ENCODE measurements around the gene KRTAP4-11.
"Not testable (repeated sequence)": the region's sequence is repeated elsewhere in the genome, so short reads cannot be mapped to it uniquely, and the experiment has no call there.

Gene KRTAP4-11

DNA sequence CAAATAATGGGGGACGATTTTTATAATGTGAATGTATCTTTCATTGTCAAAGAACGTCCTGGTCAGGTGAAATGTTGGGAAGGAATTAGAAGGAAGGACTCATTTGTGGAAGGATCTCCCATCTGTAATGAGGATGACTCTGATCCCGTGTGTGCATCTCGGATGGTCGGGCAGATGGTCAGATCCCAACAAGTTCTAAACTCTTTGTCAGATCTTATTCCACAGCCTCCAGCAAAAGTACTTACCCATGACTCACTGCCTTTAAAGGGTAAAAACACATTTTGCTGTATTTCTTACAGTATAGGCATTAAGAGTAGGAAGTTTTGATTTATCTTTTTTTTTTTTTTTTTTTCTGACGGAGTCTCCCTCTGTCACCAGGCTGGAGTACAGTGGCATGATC lies 19.7 kb downstream of the KRTAP4-11 start:
- DNase-seq (ENCODE audit: low read depth): no peak
- no peak overlapping the region for H3K4me3 ChIP-seq (ENCODE audit: low read depth, low read length)
- TF ChIP-seq POLR2A (IDR thresholded peaks at IDR 0.05; ENCODE audit: extremely low read depth, insufficient read length): no peak
- no peak for TF ChIP-seq MYC (IDR thresholded peaks at IDR 0.05; ENCODE audit: low read depth, low read length)
- TF ChIP-seq, protein P1, sequence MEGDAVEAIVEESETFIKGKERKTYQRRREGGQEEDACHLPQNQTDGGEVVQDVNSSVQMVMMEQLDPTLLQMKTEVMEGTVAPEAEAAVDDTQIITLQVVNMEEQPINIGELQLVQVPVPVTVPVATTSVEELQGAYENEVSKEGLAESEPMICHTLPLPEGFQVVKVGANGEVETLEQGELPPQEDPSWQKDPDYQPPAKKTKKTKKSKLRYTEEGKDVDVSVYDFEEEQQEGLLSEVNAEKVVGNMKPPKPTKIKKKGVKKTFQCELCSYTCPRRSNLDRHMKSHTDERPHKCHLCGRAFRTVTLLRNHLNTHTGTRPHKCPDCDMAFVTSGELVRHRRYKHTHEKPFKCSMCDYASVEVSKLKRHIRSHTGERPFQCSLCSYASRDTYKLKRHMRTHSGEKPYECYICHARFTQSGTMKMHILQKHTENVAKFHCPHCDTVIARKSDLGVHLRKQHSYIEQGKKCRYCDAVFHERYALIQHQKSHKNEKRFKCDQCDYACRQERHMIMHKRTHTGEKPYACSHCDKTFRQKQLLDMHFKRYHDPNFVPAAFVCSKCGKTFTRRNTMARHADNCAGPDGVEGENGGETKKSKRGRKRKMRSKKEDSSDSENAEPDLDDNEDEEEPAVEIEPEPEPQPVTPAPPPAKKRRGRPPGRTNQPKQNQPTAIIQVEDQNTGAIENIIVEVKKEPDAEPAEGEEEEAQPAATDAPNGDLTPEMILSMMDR (IDR thresholded peaks at IDR 0.05; ENCODE audit: low read depth, low read length): no peak
- TF ChIP-seq, protein P2, sequence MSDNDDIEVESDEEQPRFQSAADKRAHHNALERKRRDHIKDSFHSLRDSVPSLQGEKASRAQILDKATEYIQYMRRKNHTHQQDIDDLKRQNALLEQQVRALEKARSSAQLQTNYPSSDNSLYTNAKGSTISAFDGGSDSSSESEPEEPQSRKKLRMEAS (IDR thresholded peaks at IDR 0.05; ENCODE audit: low read depth, low read length): no peak

DNA sequence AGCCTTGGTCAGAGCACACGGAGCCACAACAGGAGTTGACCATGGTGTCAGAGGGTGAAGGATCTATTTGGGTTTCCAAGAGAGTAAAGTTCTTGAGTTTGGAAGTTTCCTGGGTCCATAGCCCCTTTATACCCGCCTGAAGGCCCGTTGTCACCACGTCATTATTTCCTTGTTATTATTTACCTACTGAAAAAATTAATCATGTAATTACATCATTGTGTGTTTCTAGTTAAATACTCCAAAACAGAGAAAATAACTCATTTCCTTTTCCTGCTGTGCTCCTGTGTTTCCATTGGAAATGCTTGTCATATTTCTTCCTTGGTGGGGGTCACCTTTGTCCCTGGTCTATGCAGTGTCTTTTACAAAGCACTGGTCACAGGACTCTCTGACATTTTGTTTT lies 20.1 kb downstream of the KRTAP4-11 start, which contains the start of gene KRTAP4-8:
TSS of gene KRTAP4-8 (minus strand) at position 101 of the 400 bp plus-strand sequence. CDS start at position 43, 58 bp downstream.
- H3K4me3 ChIP-seq (ENCODE audit: low read depth, low read length): no peak within 1 kb of the TSS
- DNase-seq (ENCODE audit: low read depth): no peak
- TF ChIP-seq, protein P1 (IDR thresholded peaks at IDR 0.05; ENCODE audit: low read depth, low read length): no peak
- TF ChIP-seq, protein P2 (IDR thresholded peaks at IDR 0.05; ENCODE audit: low read depth, low read length): no peak
- no peak for TF ChIP-seq POLR2A (IDR thresholded peaks at IDR 0.05; ENCODE audit: extremely low read depth, insufficient read length)
- no peak for TF ChIP-seq MYC (IDR thresholded peaks at IDR 0.05; ENCODE audit: low read depth, low read length)

DNA sequence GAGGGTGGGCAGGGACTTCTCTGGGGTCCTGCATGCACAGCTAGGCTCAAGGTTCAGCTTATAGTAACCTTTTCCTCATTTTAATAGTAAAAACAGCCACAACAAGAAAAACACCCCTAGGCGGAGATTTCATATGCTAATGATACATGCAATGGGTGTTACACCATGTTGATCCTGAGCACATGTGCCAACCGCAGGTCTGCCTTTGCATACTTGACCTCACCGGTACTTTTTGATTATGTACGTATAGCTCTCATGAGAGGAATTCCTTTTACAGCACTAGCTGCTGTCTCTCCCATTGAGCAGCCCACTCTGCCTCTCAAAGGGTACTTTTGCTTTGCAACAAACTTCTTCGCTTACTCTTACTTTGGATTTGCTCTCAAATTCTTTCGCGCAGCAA lies 22.1 kb downstream of the KRTAP4-11 start:
- TF ChIP-seq, protein P1 (IDR thresholded peaks at IDR 0.05; ENCODE audit: low read depth, low read length): no peak
- TF ChIP-seq, protein P2 (IDR thresholded peaks at IDR 0.05; ENCODE audit: low read depth, low read length): no peak
- no peak for TF ChIP-seq MYC (IDR thresholded peaks at IDR 0.05; ENCODE audit: low read depth, low read length)
- no peak overlapping the region for H3K4me3 ChIP-seq (ENCODE audit: low read depth, low read length)
- no peak for DNase-seq (ENCODE audit: low read depth)

DNA sequence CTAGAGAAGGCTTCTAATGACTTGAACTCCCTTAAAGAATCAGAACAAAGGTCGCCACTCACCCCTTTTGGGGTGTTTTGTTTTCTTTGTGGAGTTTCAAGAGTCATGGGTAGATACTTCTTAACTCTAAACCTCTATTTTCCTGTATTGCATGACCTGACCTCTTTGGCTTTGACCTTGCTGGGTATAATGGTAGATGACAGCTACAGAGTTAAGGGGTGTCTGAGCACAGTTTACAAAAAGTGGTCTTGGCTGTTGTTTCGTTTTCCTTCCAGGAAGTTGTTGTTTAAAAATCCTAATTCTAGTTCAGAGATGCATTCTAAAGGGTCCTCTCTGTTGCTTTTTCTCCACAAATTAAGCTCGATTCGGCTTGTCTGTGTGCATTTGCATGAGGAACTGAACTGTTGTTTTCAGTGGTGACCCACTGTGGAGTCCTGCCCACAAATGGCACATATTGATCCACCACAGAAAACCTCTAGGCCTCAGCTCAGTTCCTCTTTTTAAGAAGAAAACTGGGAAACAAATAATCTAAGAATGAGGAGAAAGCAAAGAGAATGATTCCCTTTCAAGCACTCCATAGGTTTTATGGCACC lies 29.3 kb downstream of the KRTAP4-11 start:
- not testable (repeated sequence) for DNase-seq (ENCODE audit: low read depth)

DNA sequence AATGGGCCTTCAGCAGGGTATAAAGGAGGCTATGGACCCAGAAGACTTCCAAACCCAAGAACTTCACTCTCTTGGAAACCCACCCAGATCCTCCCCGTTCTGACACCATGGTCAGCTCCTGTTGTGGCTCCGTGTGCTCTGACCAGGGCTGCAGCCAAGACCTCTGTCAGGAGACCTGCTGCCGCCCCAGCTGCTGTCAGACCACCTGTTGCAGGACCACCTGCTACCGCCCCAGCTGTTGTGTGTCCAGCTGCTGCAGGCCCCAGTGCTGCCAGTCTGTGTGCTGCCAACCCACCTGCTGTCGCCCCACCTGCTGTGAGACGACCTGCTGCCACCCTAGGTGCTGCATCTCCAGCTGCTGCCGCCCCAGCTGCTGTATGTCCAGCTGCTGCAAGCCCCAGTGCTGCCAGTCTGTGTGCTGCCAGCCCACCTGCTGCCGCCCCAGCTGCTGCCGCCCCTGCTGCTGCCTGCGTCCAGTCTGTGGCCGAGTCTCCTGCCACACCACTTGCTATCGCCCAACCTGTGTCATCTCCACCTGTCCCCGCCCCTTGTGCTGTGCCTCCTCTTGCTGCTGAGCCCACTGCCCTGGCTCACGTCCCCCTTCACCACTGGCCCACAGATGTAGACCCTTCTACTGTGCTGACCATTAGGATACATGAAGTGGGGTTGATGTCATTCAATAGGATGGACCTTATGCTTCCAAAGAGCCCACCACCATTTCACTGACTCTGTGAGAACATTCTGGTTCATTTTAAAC lies 33.9 kb downstream of the KRTAP4-11 start, which contains the start of gene KRTAP4-7:
TSS of gene KRTAP4-7 (plus strand) at position 51 of the 757 bp plus-strand sequence. CDS start at position 108, 57 bp downstream.
- H3K4me3 ChIP-seq (ENCODE audit: low read depth, low read length): not testable (repeated sequence)

More for the DNA sequence above, 29.3 kb downstream of the KRTAP4-11 start:
- not testable (repeated sequence) for H3K4me3 ChIP-seq (ENCODE audit: low read depth, low read length)

DNA sequence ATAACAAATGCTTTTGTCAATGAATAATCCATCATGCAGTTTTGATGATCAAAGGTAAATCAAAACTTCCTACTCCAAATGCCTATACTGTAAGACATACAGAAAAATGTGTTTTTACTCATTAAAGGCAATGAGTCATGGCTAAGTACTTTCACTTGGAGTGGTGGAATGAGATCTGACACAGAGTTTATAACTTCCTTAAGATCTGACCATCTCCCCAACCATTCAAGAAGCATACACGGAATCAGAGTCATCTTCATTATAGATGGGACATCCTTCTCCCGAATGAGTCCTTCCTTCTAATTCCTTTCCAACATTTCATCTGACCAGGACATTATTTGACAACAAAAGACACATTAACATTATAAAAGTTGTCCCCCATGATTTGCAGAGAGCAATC lies 34.7 kb downstream of the KRTAP4-11 start:
- not testable (repeated sequence) for DNase-seq (ENCODE audit: low read depth); H3K4me3 ChIP-seq (ENCODE audit: low read depth, low read length)

More for the DNA sequence above, 33.9 kb downstream of the KRTAP4-11 start, which contains the start of gene KRTAP4-7:
- not testable (repeated sequence) for DNase-seq (ENCODE audit: low read depth)

DNA sequence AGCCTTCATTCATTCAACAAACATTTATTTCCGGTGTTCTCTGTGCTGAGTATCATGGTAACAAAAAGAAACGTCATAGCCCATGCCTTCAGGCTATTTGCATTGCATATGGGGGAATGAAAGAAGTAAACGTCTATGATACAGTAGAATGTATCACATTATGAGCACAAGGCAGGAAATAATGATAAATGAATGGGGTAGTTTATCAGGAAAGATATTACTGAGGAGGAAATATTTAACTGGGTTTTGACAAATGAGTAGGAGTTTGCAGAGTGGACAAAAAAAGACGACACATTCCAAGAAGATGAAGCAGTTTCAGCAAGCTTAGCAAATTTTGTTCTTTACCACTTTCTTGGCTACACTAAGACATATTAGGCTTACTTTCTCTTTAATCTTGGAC lies 35.5 kb downstream of the KRTAP4-11 start:
- H3K4me3 ChIP-seq (ENCODE audit: low read depth, low read length): no peak overlapping the region
- no peak for TF ChIP-seq POLR2A (IDR thresholded peaks at IDR 0.05; ENCODE audit: extremely low read depth, insufficient read length)
- TF ChIP-seq MYC (IDR thresholded peaks at IDR 0.05; ENCODE audit: low read depth, low read length): no peak
- TF ChIP-seq, protein P2 (IDR thresholded peaks at IDR 0.05; ENCODE audit: low read depth, low read length): no peak
- TF ChIP-seq, protein P1 (IDR thresholded peaks at IDR 0.05; ENCODE audit: low read depth, low read length): no peak
- DNase-seq (ENCODE audit: low read depth): no peak
